GM19099 (cell line): ENCODE results near the gene SHANK3.

Experiments
- POLR2A ChIP-seq: IDR thresholded peaks from 3 replicates; pipeline ENCODE4 v1.6.1; 2011; ENCODE audit warnings: low read depth; ENCODE audit not compliant: insufficient read length; ENCODE audit errors: extremely low read depth

The SHANK3 gene

DNA sequence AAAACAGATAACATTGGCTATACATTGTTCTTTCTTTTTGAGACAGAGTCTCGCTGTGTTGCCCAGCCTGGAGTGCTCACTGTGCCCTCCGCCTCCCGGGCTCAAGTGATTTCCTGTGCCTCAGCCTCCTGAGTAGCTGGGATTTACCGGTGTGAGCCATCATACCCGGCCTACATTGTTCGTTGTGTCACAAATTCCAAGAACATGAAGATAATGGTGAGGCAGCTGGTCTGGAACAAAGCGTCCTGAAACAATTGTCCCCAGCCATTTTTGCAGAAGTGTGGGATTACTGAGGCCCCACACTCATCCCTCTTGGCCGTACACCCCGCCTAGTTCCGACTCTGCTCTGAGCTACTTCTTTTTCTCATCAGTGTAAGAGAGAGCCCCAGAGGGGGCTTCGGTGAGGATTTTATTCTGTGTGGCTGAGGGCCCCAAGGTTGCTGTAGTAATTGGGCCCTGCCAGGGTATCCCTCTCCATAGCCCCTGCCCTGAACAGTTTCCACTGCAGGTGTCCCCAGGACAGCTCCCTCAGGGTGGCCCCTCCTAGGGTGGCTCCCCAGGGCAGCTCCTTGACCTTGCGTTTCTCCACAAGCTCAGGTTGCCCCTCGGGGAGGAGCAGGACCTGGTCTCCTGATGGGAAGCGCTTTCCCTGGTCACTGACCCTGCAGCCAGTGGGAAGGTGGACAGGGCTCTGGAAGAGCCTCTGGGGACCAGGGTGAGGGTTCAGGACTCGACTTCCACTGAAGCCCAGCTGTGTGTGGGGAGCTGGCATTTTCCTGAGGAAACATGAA is 31.6 kb upstream of the SHANK3 start:
- TF ChIP-seq POLR2A, result no peak

DNA sequence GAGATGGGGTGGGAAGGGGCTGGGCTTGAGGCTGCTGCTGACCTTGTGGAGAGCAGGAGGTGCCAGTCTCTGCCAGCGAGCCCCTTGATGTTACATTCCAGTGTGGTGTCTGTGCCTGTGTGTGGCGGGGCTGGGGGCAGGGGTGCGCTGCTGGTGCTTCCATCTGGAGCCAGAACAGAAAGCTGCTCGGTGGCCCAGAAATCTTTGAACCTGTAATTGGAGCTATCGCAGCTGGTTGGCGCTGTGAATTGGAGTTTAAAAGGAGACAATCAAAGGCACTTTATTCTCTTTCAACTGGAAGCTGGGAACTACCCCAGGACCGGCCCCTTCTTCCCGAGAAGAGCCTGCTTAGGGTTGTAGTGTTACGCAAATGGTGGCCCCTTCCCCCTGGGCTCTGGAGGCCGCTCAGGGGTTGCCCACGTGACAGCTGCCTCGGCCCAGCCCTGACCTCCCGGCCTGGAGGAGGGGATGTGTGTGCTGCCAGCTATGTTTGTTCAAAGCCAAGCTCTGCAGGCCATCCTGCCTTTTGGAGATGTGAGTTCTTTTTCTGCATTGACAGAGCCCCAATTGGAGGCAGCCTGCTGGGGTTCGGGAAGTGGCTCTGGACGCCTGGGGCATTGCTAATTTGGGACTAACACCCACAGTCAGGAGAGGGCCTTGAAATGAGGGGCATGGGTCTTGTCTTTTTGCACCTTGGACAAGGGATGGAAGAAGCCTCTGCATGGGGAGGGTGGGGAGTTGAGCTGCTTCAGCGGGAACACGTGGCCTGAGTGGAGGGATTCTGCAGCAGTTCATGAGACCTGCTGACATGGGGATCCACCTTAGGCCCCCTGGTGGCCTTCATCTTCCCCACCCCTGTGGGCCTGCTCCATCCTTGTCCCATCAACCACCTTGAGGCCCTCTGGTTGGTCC is 30.7 kb upstream of the SHANK3 start:
- TF ChIP-seq POLR2A, result no peak

- TF ChIP-seq POLR2A, result no peak
Measured at GRCh38 chr22:50653256-50653655, 19.4 kb upstream of the SHANK3 start.

DNA sequence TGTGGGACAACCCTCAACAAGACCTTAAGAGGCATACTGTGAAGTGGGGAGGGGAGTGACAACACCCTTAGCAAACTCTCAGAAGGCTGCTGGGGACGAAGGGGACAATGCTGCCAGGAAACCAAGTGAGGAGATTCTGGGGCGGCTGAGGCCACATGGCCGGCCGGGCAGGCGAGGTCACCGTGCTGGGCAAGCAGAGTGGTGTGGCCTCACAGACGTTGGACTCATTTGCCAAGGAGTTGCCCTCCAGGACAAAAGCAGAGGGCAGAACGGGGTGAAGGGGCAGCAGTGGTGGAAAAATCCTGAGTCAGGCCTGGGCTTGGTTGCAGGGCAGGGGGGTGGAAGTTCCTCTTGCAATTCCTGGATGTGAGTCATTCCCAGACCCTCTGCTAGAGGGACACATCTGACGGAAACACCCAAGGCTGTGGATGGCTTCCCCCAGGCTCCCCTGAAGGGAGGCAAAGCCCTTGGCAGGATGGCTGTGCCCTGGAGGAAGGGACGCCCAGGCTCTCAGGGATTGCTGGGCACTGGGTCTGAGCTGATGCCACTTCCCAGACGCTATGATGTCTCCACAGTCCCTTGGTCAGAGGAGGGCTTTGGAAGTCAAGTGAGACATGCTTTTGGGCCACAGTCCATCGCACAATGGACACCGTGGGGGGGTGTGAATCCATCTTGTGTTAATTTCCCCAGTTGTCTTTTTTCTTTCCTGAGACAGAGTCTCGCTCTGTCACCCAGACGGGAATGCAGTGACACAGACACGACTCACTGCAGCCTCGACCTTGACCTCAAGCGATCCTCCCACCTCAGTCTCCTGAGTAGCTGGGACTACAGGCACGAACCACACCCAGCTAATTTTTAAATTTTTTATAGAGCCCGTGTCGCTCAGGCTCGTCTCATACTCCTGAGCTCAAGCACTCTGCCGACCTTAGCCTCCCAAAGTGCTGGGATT is 16.2 kb upstream of the SHANK3 start:
- no peak for TF ChIP-seq POLR2A

- TF ChIP-seq POLR2A, result no peak
Measured at GRCh38 chr22:50657925-50658324, 14.7 kb upstream of the SHANK3 start.

- no peak for TF ChIP-seq POLR2A
Measured at GRCh38 chr22:50660306-50660705, 12.3 kb upstream of the SHANK3 start.

GRCh38 chr22:50665212-50665611 is 7.4 kb upstream of the SHANK3 start:
- TF ChIP-seq POLR2A, result no peak

GRCh38 chr22:50665738-50666137 is 6.9 kb upstream of the SHANK3 start:
- TF ChIP-seq POLR2A, result no peak

DNA sequence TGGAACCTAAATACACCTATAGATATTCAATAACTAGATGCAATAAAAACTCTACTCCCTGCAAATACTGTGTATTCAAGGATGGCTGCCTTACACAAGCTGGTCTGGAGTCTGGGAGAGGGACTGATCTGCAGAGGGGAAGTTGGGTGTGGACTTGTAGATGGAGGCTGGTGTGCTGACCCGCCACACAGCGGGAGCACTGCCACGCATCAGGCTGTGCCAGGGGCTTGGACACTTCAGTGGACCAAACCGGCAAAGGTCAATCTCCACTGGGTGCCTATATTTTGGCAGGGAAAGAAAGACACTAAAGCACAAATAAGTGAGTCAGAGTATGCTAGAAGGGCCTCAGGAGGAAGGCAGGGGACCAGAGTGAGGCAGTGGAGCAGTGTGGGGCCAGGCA is 2.1 kb upstream of the SHANK3 start:
- no peak for TF ChIP-seq POLR2A

DNA sequence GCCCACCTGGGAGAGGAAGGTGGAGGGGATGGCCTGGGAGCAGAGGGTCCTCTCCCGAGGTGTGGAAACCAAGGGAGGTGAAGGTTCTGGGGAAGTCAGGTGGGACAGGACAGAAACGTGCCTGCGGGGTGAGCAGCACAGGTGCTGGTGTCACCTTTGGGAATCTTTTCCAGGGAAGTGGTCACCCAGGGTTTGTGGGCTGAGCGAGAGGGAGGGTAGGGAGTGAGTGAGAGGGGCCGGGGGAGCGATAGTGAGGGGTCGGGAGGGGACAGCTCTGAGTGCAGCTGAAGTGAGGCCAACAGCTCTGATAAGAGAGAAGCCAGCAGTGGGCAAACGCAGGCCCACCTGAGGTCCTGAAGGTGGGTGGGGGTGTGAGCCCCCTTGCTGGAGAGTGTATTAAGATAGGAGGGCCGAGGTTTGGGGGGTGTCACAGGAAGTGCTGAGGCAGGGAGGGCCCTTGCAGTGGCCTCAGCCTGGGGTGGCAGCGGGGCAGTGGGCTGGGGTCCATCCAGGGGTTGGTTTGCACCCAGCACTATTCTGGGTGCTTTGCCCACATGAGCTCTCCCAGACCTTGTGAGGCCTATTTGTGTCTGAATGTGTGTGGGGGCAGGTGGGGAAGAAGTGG is 1.6 kb upstream of the SHANK3 start:
- no peak for TF ChIP-seq POLR2A

DNA sequence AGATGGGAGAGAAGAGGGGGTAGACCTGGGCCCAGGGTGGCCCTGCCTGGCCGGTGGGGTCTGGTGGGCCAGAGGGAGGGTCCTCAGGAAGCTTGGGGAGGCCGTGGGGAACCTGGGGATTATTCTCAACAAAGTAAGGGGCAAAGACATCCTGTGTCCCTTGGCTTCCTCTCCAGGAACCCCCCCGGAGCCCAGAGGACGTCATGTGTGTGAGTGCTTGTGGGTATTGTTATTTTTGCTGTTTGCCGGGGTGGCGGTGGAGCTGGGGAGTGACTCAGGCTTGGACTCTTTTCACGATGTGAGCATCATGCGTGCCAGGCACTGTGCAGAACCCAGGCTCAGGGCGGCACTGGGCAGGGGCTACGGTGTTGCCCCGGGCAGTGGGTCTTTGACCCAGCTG is 982 bp upstream of the SHANK3 start:
- no peak for TF ChIP-seq POLR2A

- no peak for TF ChIP-seq POLR2A
Measured at GRCh38 chr22:50672041-50672440, 582 bp upstream of the SHANK3 start.

- no peak for TF ChIP-seq POLR2A
Measured at GRCh38 chr22:50673231-50674129, 857 bp downstream of the SHANK3 start.
